Measurements from ENCODE around the gene BRDT.

DNA sequence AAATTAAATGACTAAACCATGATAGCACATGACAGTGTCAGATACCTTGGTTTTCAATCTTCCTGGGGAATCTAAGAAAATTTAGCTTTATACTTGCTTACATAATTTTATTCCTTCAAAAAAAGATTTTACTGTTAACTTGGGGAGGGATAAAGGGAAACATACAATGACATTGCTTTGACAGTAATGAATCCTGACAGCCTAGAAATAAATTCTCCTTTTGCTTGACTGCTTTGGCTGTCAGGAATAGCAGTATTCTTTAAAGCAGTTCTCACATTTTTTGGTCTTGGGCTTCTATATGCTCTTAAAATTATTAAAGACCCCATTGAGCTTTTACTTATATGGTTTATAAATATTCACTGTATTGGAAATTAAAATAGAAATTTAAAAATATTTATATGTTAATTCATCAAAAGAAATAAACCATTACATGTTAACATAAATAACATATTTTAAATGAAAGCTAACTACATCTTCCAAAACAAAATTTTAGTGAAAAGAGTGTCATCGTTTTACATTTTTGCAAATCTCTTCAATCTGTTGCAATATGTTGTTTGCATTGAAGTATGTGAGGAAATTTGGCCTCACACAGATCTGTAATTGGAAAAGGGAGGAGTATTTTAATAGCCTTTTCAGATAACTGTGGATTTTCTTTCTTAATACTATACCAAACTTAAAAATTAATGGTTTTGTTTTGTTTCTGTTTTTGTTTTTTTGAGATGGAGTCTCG lies 96.7 kb downstream of the BRDT start:
- TF ChIP-seq, protein P1, sequence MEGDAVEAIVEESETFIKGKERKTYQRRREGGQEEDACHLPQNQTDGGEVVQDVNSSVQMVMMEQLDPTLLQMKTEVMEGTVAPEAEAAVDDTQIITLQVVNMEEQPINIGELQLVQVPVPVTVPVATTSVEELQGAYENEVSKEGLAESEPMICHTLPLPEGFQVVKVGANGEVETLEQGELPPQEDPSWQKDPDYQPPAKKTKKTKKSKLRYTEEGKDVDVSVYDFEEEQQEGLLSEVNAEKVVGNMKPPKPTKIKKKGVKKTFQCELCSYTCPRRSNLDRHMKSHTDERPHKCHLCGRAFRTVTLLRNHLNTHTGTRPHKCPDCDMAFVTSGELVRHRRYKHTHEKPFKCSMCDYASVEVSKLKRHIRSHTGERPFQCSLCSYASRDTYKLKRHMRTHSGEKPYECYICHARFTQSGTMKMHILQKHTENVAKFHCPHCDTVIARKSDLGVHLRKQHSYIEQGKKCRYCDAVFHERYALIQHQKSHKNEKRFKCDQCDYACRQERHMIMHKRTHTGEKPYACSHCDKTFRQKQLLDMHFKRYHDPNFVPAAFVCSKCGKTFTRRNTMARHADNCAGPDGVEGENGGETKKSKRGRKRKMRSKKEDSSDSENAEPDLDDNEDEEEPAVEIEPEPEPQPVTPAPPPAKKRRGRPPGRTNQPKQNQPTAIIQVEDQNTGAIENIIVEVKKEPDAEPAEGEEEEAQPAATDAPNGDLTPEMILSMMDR (IDR thresholded peaks at IDR 0.05; ENCODE audit: extremely low read depth in 1 of 2, insufficient read depth in 1 of 2, low read depth in 1 of 2, low read length in 2 of 2): no peak
- TF ChIP-seq POLR2A (IDR thresholded peaks at IDR 0.05; ENCODE audit: low read depth, low read length) (no peak), POLR2AphosphoS5 (IDR thresholded peaks at IDR 0.05; ENCODE audit: insufficient read depth, low read depth, low read length) (no peak), EZH2 (IDR thresholded peaks at IDR 0.05; ENCODE audit: borderline replicate concordance, low read depth, low read length, severe bottlenecking) (no peak), MYC (IDR thresholded peaks at IDR 0.05; ENCODE audit: low read depth, low read length) (no peak), FOS (IDR thresholded peaks at IDR 0.05; ENCODE audit: borderline replicate concordance, insufficient read depth, low read length) (no peak), JUN (IDR thresholded peaks at IDR 0.05; ENCODE audit: borderline replicate concordance, insufficient read depth, insufficient read length, low read depth) (no peak), GATA2 (IDR thresholded peaks at IDR 0.05; ENCODE audit: insufficient read depth, insufficient read length, low read depth, low read length) (no peak)
- TF ChIP-seq, protein P2, sequence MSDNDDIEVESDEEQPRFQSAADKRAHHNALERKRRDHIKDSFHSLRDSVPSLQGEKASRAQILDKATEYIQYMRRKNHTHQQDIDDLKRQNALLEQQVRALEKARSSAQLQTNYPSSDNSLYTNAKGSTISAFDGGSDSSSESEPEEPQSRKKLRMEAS (IDR thresholded peaks at IDR 0.05; ENCODE audit: insufficient read depth, insufficient read length): no peak

Measured in endothelial cell of umbilical vein (primary cell).